NOMO-1 (cell line): ENCODE measurements around the gene TRIB2.
"Not testable (repeated sequence)": the region's sequence is repeated elsewhere in the genome, so short reads cannot be mapped to it uniquely, and the experiment has no call there.

Source experiments
- DNase-seq, 2 experiments: peaks; one replicate each; lab custom pipeline; 2025; ENCODE audit not compliant: unreplicated experiment in 2 of 2; lab: John Stamatoyannopoulos, UW

TRIB2 gene

GRCh38 chr2:12716282-12717190 is at the start of gene TRIB2:
Gene TRIB2, plus strand, starts transcription at chr2:12716936. Its CDS starts 1,372 bp downstream, at chr2:12718308.
- DNase-seq, result peak; percentile 64 to 74

GRCh38 chr2:12669036-12669435 is 47.7 kb upstream of the TRIB2 start:
- DNase-seq, result no peak

GRCh38 chr2:12672711-12673315 is 43.9 kb upstream of the TRIB2 start:
- DNase-seq, result no peak

- DNase-seq, result no peak
Measured at GRCh38 chr2:12674644-12675328, 42.0 kb upstream of the TRIB2 start.

GRCh38 chr2:12675352-12675795 is 41.4 kb upstream of the TRIB2 start:
- DNase-seq, result no peak

GRCh38 chr2:12675801-12676200 is 40.9 kb upstream of the TRIB2 start:
- DNase-seq, result no peak

GRCh38 chr2:12676771-12677170 is 40.0 kb upstream of the TRIB2 start:
- no peak for DNase-seq

GRCh38 chr2:12678186-12678585 is 38.5 kb upstream of the TRIB2 start:
- no peak for DNase-seq

GRCh38 chr2:12679550-12680072 is 37.1 kb upstream of the TRIB2 start:
- no peak for DNase-seq

GRCh38 chr2:12680115-12680514 is 36.6 kb upstream of the TRIB2 start:
- not testable (repeated sequence) for DNase-seq

- no peak for DNase-seq
Measured at GRCh38 chr2:12682017-12682416, 34.7 kb upstream of the TRIB2 start.

- no peak for DNase-seq
Measured at GRCh38 chr2:12683457-12684100, 33.2 kb upstream of the TRIB2 start.

- DNase-seq, result no peak
Measured at GRCh38 chr2:12684471-12684936, 32.2 kb upstream of the TRIB2 start.

GRCh38 chr2:12685145-12685544 is 31.6 kb upstream of the TRIB2 start:
- DNase-seq, result no peak

- no peak for DNase-seq
Measured at GRCh38 chr2:12685956-12686355, 30.8 kb upstream of the TRIB2 start.

- no peak for DNase-seq
Measured at GRCh38 chr2:12686708-12687283, 29.9 kb upstream of the TRIB2 start.

GRCh38 chr2:12688091-12688490 is 28.6 kb upstream of the TRIB2 start:
- no peak for DNase-seq

GRCh38 chr2:12688893-12689292 is 27.8 kb upstream of the TRIB2 start:
- DNase-seq, result no peak

GRCh38 chr2:12693509-12693908 is 23.2 kb upstream of the TRIB2 start:
- no peak for DNase-seq
